Stimulated activated CD4-positive, alpha-beta T cell treated with anti-CD3 and anti-CD28 coated beads, TNF-alpha, amount 100 ng/mL, for 4 hours (primary cell): ENCODE results near the gene GTPBP4.
"Not testable (repeated sequence)": the region's sequence is repeated elsewhere in the genome, so short reads cannot be mapped to it uniquely, and the experiment has no call there.

Experiments
- DNase-seq, 3 experiments: peaks; one replicate each; pipeline ENCODE4 v3.0.0-alpha.2; 2020; ENCODE audit warnings: low read depth in 3 of 3

Gene GTPBP4

DNA sequence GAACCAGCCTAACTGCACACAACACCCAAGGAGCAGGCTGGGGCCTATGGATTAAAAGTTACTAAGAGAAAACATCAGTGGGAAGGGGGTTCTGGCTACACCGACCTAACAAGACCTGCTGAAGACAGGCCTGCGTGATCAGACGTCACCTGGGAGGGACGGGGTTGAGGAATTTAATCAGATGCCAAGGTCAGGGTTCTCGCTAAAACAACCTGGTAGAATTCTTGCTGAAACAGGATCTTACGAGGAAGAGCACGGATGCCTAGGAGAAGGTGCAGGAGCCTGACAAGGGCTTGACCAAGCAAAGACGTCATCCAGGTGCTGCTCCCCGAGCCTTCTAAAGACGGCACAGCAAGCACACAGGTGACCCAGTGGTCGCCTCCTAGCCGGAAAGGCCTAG lies 35.9 kb downstream of the GTPBP4 start:
- no peak for DNase-seq

DNA sequence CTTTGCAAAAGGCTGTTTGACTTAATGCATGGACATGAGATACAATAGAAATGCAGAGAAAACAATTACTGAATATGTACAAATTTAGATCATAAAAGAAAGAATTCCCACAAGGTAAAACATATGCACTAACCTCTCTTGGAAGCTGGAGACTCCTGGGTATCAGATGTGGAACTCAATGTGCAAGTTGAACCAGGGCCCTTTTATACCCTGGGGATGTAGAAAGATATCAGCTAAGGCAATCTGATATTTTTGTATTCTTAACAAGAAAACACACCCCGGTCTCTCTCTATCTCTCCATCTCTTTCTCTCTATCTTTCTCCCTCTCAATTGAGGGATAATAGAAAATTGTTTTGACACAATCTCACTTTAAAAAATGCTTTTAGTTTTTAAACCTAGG lies 37.4 kb downstream of the GTPBP4 start, which contains the start of gene IDI2:
Gene IDI2, minus strand, starts transcription at position 177 of the 400 bp plus-strand sequence. CDS start 1,136 bp downstream, outside the sequence.
- no peak for DNase-seq

DNA sequence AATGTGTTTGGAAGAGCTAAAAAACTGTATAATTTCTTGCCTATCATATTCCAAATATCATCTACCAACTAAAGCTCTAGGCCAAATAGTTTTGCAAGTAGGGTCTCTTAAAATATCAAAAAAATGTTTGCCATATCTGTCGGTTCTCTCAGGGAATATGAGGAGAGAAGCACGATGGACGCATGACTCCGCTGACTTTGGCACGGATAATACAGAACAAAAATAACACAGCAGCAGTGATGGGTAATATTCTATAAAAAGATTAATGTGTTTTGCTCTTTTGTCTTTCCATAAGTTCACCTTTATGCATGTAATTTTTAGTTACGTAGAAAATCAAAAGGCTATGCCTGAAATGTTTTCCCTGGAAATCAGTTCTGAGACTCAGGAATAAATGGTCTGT lies 38.3 kb downstream of the GTPBP4 start:
- no peak for DNase-seq

DNA sequence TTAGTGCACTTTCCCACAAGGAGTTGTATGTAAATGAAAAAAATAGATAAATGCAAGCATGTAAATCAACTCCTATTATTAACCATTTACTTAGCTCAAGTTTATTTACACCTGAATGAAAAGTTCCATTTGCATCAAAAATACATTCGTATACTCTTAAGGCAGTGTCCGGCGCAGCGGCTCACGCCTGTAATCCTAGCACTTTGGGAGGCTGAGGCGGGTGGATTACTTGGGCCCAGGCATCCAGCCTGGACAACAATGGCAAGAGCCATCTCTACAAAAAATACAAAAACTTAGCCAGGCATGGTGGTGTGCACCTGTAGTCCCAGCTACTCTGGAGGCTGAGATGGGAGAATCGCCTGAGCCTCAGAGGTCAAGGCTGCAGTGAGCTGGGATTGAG lies 41.6 kb downstream of the GTPBP4 start:
- DNase-seq: no peak

DNA sequence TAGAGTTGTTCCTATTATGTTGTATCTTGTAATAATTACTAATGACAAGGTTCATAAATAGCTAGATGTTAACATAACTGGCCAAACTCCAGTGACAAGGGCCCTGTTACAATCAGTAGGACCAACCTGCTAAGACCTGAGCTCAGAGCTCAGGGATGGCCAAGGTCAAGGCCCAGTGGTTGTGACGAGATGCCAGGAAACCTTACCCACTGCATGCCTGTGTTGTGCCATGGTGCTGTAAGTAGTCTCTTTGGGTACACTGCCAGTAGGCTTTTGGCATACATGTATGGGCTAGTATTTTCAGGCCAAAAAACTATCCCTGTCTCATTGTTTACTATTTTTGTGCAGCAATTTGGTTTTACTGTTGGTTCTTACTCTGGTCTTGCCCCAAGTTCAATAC lies 45.4 kb downstream of the GTPBP4 start:
- DNase-seq: no peak

DNA sequence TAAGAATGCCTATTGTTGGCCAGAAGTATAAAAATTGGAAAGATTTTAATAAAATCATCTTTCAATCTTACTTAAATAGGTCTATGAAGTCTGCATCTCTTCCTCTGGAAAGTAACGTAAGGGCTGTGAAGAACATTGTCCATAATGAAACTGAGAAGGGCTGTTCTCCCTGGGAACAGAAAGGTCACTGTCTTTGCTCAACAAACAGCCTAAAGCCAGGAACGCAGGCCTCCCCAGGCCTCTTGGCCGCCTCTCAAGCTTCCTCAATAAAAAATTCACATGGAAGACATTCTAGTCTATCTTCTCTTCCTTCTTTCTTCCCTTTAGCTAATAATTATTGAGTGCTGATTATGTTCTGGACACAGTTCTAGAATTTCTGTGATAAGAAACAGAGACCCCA lies 46.5 kb downstream of the GTPBP4 start:
- no peak for DNase-seq

DNA sequence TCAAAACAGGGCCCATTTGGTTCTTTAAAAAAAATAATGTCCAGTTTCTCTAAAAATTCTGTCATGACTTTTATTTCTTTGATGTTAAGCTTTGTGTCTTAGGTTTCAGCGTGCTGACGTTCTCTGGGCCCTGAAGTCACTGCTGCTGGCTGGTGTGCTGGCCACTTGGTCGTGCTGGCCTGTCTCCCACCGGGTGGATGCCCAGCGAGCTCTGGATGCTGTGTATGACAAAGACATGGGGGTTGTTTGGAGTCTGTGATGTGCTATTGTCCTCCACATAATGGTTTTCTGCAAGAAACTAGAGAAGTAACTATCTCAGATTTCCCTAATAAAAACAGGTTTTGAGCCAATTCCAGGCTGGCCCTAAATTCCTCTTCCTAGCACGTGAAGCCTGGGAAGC lies 47.0 kb downstream of the GTPBP4 start:
- DNase-seq: no peak

DNA sequence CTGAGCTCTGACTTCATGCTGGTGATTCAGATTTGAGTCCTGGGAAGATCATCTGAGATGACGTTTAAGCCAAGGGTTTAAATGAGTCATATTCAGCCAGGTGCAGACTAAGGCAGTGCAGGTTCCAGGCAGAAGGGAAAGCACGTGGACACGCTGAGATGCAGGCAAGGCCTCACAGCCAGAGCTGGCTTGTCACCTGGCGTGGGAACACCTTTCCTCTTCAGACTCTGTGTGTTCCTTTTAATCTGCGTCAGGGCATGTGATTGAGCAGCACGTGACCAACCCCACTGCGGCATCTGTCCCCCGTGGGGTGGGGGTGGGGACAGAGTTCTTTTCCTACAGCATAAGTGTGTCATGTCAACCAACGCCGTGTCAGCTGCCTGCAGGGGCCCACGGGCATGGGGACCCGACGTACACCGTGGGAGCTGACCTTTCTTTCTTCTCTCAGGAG lies 48.1 kb downstream of the GTPBP4 start:
- DNase-seq: no peak

DNA sequence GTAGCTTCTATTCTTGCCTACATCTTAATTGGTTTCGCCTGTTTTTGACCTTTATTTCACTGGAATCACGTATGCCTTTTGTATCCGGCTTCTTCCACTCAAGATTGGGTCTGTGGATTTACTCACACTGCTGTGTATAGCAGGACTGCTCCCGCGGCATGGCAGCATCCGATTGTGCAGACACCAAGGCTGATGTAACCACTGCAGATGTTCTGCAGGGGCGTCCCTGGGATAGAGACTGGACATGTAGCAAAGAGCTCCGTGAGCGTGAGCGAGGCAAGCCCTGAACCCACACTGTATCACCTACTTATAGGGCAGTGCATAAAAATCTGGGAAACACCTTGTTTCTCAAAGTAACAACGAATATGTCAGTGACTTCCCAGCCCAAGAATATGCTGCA lies 48.9 kb downstream of the GTPBP4 start:
- DNase-seq: no peak

DNA sequence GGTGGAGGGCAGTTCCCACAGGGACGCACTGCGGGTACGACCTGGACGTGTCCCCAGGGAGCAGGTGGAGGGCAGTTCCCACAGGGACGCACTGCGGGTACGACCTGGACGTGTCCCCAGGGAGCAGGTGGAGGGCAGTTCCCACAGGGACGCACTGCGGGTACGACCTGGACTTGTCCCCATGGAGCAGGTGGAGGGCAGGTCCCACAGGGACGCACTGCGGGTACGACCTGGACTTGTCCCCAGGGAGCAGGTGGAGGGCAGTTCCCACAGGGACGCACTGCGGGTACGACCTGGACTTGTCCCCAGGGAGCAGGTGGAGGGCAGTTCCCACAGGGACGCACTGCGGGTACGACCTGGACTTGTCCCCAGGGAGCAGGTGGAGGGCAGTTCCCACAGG lies 50.5 kb downstream of the GTPBP4 start:
- not testable (repeated sequence) for DNase-seq

DNA sequence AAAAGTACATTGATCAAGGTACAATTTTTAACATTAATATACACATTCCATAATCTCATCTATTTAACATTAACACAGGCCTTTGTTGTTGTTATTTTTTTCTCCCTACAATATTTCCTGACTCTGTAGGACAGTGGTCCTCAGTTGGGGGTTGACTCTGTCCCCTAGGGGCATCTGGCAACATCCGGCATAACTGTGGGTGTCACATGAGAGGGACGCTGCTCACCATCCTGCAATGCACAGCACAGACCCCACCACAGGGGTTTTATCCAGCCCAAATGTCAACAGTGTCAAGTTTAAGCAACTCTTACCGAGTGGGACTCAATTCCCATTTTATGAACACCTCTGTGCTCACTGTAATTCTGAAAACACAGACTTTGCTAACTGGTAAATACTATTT lies 51.9 kb downstream of the GTPBP4 start:
- no peak for DNase-seq

DNA sequence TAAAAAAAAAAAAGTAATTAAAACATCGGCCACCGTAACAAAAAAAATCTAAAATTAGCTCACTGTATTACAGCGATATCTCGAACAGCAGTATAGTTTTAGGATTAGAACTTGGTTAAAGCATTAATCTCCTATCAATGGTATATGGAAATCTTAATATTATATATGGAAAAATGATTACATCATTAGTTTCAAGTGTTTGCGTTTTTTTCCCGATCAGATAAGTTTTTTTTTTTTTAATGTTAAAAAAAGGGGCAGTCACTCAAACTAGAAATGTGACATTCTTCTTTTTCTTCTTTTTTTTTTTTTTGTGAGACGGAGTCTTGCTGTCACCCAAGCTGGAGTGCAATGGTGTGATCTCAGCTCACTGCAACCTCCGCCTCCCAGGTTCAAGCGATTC lies 53.3 kb downstream of the GTPBP4 start:
- no peak for DNase-seq

DNA sequence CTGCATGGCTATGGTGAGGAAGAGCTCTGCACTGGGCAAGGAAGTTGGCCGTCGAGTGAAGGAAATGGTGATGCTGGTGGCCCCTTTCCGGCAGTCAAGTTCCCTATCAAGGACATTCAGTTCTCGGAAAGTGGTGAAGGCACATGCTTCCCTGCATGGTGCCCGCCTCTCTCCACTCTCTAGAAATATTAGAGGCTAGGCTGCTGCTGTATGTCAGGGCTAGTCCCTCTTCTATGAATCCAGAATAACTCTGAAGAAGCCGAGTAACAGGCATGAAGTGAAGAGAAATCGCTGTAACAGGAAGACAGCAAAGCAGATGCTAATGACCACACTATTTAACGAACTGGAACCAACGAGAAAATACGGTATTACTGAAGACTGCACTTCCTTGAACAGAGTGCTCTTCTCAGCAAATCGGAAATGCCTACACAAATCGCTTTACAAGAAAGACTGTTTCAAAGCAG lies 55.3 kb downstream of the GTPBP4 start:
- DNase-seq: no peak

DNA sequence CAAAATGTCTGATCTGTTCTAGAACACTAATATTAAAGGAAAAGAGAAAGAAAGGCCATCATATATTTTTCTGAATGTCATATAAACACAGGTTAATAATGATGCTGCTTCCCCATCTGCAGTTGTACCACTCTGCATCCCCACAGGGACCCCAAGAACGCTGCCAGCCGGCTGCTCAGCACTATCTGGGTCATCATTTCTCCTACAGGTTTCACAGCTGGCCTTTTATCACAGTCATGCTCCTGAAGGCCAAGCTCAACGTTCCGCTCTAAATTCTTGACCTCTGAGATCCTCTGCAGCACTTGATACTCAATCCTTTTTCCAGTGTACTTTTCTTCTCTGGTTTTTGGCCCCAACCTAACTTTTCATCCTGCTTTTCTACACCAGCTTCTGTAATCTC lies 55.9 kb downstream of the GTPBP4 start:
- no peak for DNase-seq

DNA sequence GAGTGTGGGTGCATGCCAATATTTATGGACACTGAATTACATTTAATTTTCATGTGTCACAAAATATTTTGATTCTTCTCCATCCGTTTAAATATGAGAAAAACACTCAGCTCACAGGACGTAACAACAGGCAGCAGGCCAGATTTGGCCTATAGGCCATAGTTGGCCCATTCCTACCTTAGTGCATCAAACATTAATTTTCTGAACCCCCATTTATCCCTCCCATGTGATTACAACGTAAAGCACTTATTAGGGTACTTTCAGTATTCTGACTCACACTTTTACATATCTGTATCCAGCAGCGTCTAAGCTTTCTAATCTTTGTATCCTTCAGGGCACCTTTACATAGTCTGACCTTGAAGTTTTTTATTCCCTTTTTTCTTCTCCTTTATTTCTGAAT lies 56.7 kb downstream of the GTPBP4 start:
- DNase-seq: no peak

DNA sequence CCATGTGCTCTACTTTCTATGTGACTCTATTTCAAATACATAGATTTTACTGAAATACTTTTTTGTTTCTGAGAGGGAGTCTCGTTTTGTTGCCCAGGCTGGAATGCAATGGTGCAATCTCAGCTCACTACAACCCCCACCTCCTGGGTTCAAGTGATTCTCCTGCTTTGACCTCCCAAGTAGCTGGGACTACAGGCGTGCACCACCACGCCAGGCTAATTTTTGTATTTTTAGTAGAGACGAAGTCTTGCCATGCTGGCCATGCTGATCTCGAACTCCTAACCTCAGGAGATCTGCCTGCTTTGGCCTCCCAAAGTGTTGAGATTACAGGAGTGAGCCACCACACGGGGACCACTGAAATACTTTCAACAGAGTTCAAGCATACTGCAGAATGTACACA lies 57.2 kb downstream of the GTPBP4 start:
- no peak for DNase-seq

DNA sequence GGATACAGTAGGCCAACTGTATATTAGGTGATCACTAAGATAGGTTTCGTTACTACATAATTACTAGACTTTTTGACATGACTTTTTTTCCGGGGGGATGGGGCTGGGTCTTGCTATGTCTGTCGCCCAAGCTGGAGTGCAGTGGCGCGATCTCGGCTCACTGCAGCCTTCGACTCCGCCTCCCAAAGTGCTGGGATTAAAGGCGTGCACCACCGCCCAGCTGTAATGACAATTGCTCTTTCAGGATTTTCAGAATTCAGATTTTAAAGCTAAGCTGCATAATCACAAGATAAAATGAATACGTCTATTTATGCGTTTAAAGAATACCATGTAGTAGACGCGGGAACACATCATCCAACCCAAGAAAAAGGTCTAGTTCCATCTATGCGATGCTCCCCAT lies 59.7 kb downstream of the GTPBP4 start:
- DNase-seq: no peak

DNA sequence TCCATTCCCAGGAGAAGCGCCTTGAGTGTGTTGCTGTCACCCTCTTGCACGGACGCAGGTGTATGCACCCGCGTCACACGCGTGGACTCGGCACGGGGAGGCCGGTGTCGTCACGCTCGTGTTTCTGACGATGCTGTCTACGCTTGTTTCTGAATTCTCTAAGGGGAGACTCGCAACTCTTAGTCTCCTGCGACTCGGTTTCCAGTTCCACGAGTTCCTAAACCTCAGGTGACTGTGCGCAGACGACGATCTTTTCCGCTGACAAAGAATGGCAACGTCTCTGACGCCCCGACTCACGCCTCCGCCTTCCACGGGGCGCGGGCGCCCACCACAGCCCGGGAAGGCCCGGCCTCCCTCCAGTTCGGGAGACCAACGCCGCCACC lies 60.1 kb downstream of the GTPBP4 start:
- DNase-seq: no peak

DNA sequence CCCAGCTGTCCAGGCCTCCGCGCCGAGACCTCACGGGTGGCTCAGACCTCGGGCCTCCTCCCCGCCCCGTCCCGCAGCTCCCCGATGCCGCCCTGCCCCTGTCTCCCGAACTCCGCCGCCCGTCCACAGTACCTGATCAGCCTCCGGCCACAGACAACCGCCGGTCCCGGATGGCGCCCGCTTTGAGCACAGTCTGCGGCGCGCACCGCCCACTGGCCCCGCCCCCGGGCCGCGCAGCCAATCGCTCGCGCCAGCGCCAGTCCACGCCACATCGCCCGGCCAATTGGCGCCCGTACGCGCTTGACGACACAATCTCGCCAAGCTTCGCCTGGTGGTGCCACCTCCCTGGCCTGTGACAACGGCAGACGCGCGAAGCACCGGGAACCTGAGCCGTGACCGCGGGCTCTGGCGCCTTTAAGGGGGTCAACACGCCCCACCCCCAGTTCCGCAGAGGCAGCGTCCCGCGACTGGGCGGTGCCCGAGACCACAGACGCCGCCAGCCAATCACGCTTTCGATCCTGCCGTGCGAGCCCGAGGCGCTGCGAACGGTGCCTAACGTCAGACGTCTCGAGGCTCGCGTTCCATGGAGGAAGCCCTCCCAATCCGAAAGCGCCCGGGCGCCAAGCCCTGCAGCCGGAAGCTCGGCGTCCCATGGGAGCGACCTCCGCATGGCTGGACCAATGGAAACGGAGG lies 60.6 kb downstream of the GTPBP4 start, which contains the start of gene IDI1:
Gene IDI1, minus strand, starts transcription at position 388 of the 693 bp plus-strand sequence. Its CDS starts 116 bp downstream, at position 272.
- peak; percentile 88 to 92 (median 90) for DNase-seq

DNA sequence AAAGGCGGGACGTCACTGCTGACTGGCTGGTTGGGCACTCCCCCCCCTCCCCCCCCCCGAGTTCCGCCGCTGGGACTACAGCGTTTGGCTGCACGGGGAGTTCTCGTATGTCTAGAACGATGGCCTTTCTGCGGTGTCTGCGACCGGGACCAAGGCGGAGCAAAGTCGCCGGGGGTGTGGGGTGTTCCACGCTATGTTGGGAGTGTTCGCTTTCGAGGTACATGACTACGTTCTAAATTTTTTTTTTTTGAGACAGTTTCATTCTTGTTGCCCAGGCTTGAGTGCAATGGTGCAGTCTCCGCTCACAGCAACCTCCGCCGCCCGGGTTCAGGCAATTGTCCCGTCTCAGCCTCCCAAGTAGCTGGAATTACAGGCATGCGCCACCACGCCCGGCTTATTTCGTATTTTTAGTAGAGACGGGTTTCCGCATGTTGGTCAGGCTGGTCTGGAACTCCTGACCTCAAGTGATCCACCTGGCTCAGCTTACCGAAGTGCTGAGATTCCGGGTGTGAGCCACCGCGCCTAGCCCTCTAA lies 61.3 kb downstream of the GTPBP4 start:
- DNase-seq: no peak

DNA sequence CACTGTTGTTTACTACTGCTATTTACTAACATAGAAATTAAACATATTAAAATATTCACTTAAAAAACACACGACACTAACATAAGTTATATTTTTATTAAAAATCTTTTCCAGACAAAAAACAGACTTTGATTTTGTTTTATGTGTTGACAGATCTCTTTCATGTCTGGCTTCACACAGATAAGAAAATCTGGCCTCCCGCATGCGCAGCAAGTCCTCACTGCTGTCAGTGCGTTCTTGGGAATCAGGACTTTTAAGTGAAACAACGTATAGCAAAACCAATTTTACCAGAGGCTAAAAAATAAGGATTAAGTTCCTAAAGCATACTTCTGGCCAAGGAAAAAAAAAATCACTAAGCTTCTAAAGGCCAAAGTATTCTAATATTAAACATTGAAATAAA lies 61.9 kb downstream of the GTPBP4 start:
- DNase-seq: no peak

DNA sequence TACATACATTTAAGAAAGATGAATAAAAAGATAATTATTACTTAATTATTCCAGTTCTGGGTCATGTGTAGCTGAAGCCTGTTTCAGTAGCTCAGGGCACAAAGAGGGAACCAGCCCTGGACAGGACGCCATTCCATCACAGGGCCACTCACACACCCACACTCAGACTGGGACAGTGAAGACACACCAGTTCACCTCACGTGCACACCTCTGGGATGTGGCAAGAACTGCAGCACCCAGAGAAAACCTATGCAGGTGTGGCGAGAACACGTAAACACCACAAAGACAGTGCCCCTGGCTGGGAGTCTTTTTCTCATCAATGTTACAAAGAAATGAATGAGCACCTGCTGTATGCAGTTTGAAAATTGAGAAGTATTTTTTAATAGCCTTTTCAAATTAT lies 62.3 kb downstream of the GTPBP4 start:
- no peak for DNase-seq

DNA sequence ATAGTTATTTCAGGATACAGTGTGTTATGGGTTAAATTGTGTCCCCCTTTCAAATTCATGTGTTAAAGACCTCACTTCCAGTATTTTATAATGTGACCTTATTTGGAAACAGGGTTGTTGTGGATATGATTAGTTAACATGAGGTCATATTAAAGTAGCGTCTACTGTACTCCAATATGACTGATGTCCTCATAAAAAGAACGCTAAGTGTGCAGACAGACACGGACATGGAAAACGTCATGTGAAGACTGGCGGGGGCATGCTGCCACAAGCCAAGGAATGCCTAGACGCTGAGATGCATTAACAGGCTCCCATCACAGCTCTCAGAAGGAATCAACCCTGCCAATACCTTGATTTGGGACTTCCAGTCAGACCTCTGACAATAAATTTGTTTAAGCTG lies 66.5 kb downstream of the GTPBP4 start:
- no peak for DNase-seq
